Loucy (cell line): ENCODE measurements around the gene FOXG1.

ENCODE experiments used
- EZH2phosphoT487 ChIP-seq: fragments of 200-600 bp; IDR thresholded peaks from 2 replicates; pipeline ENCODE4 v1.6.1; 2018; ENCODE audit warnings: antibody characterized with exemption, mild to moderate bottlenecking, moderate library complexity, borderline replicate concordance
- TF ChIP-seq, protein P1 (sequence below): fragments of 200-600 bp; sonication (generic); conservative IDR thresholded peaks from 2 replicates; pipeline ENCODE4 v1.5.1; 2014; ENCODE audit warnings: mild to moderate bottlenecking, antibody characterized with exemption, low read length

DNA sequence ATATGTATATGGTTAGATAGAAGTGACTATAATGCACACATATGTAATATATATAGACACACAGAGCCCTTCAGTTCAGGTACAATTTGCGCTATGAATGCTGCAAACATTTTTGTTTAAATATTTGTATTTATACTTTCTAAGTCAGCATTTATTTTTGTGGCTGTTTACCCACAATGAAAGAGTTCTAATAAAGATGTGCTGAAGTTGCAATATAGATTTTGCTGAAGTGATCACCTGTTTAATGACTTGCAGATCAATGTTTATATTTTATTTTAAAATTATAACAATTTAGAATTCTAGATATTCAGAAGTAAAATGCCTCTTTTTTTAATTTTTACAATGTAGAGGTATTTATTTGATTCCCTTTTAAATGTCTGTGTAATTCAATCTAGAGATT is 3.5 kb downstream of the FOXG1 start:
- TF ChIP-seq, protein P1, sequence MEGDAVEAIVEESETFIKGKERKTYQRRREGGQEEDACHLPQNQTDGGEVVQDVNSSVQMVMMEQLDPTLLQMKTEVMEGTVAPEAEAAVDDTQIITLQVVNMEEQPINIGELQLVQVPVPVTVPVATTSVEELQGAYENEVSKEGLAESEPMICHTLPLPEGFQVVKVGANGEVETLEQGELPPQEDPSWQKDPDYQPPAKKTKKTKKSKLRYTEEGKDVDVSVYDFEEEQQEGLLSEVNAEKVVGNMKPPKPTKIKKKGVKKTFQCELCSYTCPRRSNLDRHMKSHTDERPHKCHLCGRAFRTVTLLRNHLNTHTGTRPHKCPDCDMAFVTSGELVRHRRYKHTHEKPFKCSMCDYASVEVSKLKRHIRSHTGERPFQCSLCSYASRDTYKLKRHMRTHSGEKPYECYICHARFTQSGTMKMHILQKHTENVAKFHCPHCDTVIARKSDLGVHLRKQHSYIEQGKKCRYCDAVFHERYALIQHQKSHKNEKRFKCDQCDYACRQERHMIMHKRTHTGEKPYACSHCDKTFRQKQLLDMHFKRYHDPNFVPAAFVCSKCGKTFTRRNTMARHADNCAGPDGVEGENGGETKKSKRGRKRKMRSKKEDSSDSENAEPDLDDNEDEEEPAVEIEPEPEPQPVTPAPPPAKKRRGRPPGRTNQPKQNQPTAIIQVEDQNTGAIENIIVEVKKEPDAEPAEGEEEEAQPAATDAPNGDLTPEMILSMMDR: no peak
- no peak for TF ChIP-seq EZH2phosphoT487
